ENCODE results near the gene STARD9.

GRCh38 chr15:42721916-42722315 lies 146.5 kb downstream of the STARD9 start:
- TF ChIP-seq RCOR1 (IDR thresholded peaks at IDR 0.05; ENCODE audit: low read length) (no peak), RAD21 (IDR thresholded peaks at IDR 0.05; ENCODE audit: low read length) (no peak), TAF1 (IDR thresholded peaks at IDR 0.05; ENCODE audit: borderline replicate concordance, low read depth, low read length) (no peak), FOXM1 (IDR thresholded peaks at IDR 0.05; ENCODE audit: low read depth) (no peak), SMC3 (IDR thresholded peaks at IDR 0.05; ENCODE audit: low read depth, low read length) (no peak)
- TF ChIP-seq, protein P1, sequence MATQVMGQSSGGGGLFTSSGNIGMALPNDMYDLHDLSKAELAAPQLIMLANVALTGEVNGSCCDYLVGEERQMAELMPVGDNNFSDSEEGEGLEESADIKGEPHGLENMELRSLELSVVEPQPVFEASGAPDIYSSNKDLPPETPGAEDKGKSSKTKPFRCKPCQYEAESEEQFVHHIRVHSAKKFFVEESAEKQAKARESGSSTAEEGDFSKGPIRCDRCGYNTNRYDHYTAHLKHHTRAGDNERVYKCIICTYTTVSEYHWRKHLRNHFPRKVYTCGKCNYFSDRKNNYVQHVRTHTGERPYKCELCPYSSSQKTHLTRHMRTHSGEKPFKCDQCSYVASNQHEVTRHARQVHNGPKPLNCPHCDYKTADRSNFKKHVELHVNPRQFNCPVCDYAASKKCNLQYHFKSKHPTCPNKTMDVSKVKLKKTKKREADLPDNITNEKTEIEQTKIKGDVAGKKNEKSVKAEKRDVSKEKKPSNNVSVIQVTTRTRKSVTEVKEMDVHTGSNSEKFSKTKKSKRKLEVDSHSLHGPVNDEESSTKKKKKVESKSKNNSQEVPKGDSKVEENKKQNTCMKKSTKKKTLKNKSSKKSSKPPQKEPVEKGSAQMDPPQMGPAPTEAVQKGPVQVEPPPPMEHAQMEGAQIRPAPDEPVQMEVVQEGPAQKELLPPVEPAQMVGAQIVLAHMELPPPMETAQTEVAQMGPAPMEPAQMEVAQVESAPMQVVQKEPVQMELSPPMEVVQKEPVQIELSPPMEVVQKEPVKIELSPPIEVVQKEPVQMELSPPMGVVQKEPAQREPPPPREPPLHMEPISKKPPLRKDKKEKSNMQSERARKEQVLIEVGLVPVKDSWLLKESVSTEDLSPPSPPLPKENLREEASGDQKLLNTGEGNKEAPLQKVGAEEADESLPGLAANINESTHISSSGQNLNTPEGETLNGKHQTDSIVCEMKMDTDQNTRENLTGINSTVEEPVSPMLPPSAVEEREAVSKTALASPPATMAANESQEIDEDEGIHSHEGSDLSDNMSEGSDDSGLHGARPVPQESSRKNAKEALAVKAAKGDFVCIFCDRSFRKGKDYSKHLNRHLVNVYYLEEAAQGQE (IDR thresholded peaks at IDR 0.05; ENCODE audit: low read depth, low read length) = no peak
- TF ChIP-seq, protein P2, sequence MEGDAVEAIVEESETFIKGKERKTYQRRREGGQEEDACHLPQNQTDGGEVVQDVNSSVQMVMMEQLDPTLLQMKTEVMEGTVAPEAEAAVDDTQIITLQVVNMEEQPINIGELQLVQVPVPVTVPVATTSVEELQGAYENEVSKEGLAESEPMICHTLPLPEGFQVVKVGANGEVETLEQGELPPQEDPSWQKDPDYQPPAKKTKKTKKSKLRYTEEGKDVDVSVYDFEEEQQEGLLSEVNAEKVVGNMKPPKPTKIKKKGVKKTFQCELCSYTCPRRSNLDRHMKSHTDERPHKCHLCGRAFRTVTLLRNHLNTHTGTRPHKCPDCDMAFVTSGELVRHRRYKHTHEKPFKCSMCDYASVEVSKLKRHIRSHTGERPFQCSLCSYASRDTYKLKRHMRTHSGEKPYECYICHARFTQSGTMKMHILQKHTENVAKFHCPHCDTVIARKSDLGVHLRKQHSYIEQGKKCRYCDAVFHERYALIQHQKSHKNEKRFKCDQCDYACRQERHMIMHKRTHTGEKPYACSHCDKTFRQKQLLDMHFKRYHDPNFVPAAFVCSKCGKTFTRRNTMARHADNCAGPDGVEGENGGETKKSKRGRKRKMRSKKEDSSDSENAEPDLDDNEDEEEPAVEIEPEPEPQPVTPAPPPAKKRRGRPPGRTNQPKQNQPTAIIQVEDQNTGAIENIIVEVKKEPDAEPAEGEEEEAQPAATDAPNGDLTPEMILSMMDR (IDR thresholded peaks at IDR 0.05) = no peak
